Gastrocnemius medialis (tissue), 4 donors: Measurements from ENCODE around the gene NAT9. TPM values are rescaled to one million over a fixed set of nuclear protein-coding genes. Genes with fewer than 3 reads are reported as not detected.

ENCODE experiments used
- ATAC-seq, 2 donors: fragments of 150-250 bp; one replicate each; pipeline ENCODE4 v1.9.1; 2016
- DNase-seq, 2 donors: peaks; one replicate each; pipeline ENCODE4 v3.0.0-alpha.2; 2019
- H3K27ac ChIP-seq, 4 donors: fragments of 200-600 bp; sonication (generic); 1 replicate in 1 of 4; 2 replicates in 3 of 4; pipeline ENCODE4 v1.5.1; 2016 to 2018; ENCODE audit warnings: mild to moderate bottlenecking in 2 of 4, moderate library complexity in 1 of 4
- H3K27me3 ChIP-seq, 3 donors: fragments of 200-600 bp; sonication (generic) in 2 of 3; 1 replicate in 1 of 3; 2 replicates in 2 of 3; pipeline versions ENCODE4 v1.5.1 to v1.6.0; 2016 to 2019; ENCODE audit warnings: mild to moderate bottlenecking in 1 of 3, moderate library complexity in 1 of 3
- H3K36me3 ChIP-seq, 2 donors: fragments of 200-600 bp; sonication (generic) in 1 of 2; one replicate each; pipeline ENCODE4 v1.5.1; 2017 to 2018
- H3K4me1 ChIP-seq, 2 donors: fragments of 200-600 bp; sonication (generic) in 1 of 2; one replicate each; pipeline ENCODE4 v1.5.1; 2016 to 2017; ENCODE audit warnings: mild to moderate bottlenecking in 2 of 2
- H3K4me3 ChIP-seq, 4 donors: fragments of 200-600 bp; sonication (generic) in 3 of 4; 1 replicate in 1 of 4; 2 replicates in 3 of 4; pipeline ENCODE4 v1.5.1; 2016 to 2019; ENCODE audit warnings: mild to moderate bottlenecking in 2 of 4
- H3K9me3 ChIP-seq, 3 donors: fragments of 200-600 bp; sonication (generic) in 2 of 3; 1 replicate in 1 of 3; 2 replicates in 2 of 3; pipeline ENCODE4 v1.5.1; 2016 to 2019
- CTCF ChIP-seq, 5 experiments: fragments of 450-650 bp in 3 of 5; fragments of 200-600 bp in 2 of 5; sonication (generic) in 2 of 5; IDR thresholded peaks in 4 of 5; conservative IDR thresholded peaks in 1 of 5; 1 replicate in 4 of 5; 2 replicates in 1 of 5; pipeline ENCODE4 v1.5.1; 2016 to 2019; ENCODE audit warnings: antibody characterized with exemption in 5 of 5, mild to moderate bottlenecking in 3 of 5, moderate library complexity in 3 of 5
- POLR2A ChIP-seq, 2 donors: fragments of 450-650 bp; IDR thresholded peaks; one replicate each; pipeline ENCODE4 v1.6.1; 2017; ENCODE audit warnings: antibody characterized with exemption in 2 of 2, mild to moderate bottlenecking in 2 of 2, moderate library complexity in 2 of 2
- in situ Hi-C, 4 donors: fragments of 200-750 bp; cut with MboI; loops; one replicate each; pipeline versions ENCODE4 v1.15.0 to v1.8.0; 2017; ENCODE audit warnings: low sequenced_read_pairs in 4 of 4
- intact Hi-C: fragments of 100-400 bp; cut with DNase I; formaldehyde crosslinking; loops from one replicate; pipeline ENCODE4 v1.15.1; 2023; ENCODE audit warnings: low total_unique reads
- total RNA-seq, 4 donors: library from RNA; depleted of rRNA; stranded (reverse); fragments of >200 nt; gene quantifications; one replicate each; pipeline versions ENCODE4 v1.1.0 to v1.2.3, GENCODE V29; 2016

The NAT9 gene
- total RNA-seq, 4 donors from 2014 or later, result 7.7 to 27.4 (median 14.5) TPM

GRCh38 chr17:74801896-74802295 is 25.8 kb upstream of the NAT9 start:
- H3K36me3 ChIP-seq, result peaks cover 0 to 35% of the 10 kb centered on the region in 2 donors
- no peak overlapping the region for H3K27ac ChIP-seq

GRCh38 chr17:74800531-74800930 is 24.4 kb upstream of the NAT9 start:
- no peak for DNase-seq
- intact Hi-C loops, result no loop called here
- Histone ChIP-seq H3K4me3 (no peak overlapping the region), H3K27ac (no peak overlapping the region), H3K27me3 (no peaks in the 10 kb centered on the region), H3K4me1 (no peaks in the 10 kb centered on the region), H3K36me3 (peaks cover 0 to 47% of the 10 kb centered on the region in 2 donors), H3K9me3 (no peaks in the 10 kb centered on the region)
- in situ Hi-C loops, result no loop called here
- no peak for ATAC-seq
- TF ChIP-seq POLR2A (IDR thresholded peaks at IDR 0.05) (no peak), CTCF (IDR thresholded peaks at IDR 0.05 in 4 of 5, conservative IDR thresholded peaks at IDR 0.05 in 1 of 5) (no peak)

More at GRCh38 chr17:74801896-74802295, 25.8 kb upstream of the NAT9 start:
- no peak for DNase-seq
- intact Hi-C loops (no loop called here), in situ Hi-C loops (no loop called here)
- Histone ChIP-seq H3K9me3 (no peaks in the 10 kb centered on the region), H3K27me3 (no peaks in the 10 kb centered on the region), H3K4me1 (no peaks in the 10 kb centered on the region), H3K4me3 (no peak overlapping the region)
- TF ChIP-seq CTCF (IDR thresholded peaks at IDR 0.05 in 4 of 5, conservative IDR thresholded peaks at IDR 0.05 in 1 of 5) (no peak), POLR2A (IDR thresholded peaks at IDR 0.05) (no peak)
- no peak for ATAC-seq

- Histone ChIP-seq H3K36me3 (peaks cover 0 to 59% of the 10 kb centered on the region in 2 donors), H3K9me3 (no peaks in the 10 kb centered on the region), H3K4me1 (no peaks in the 10 kb centered on the region), H3K27ac (no peak overlapping the region), H3K27me3 (no peaks in the 10 kb centered on the region), H3K4me3 (no peak overlapping the region)
- in situ Hi-C loops, result loop anchor here in 3 of 4 donors (10.0 kb wide), 1 partner anchor 66 kb away; no protein-coding TSS in a partner anchor
- DNase-seq, result no peak
- intact Hi-C loops, result no loop called here
- no peak for TF ChIP-seq POLR2A (IDR thresholded peaks at IDR 0.05)
- TF ChIP-seq CTCF (IDR thresholded peaks at IDR 0.05 in 4 of 5, conservative IDR thresholded peaks at IDR 0.05 in 1 of 5), result no peak
- no peak for ATAC-seq
Observed at GRCh38 chr17:74799097-74799496, 23.0 kb upstream of the NAT9 start.

GRCh38 chr17:74798239-74798707 is 22.1 kb upstream of the NAT9 start:
- Histone ChIP-seq H3K4me1 (no peaks in the 10 kb centered on the region), H3K36me3 (peaks cover 0 to 61% of the 10 kb centered on the region in 2 donors), H3K4me3 (no peak overlapping the region), H3K27ac (no peak overlapping the region), H3K27me3 (no peaks in the 10 kb centered on the region), H3K9me3 (no peaks in the 10 kb centered on the region)
- no peak for TF ChIP-seq CTCF (IDR thresholded peaks at IDR 0.05 in 4 of 5, conservative IDR thresholded peaks at IDR 0.05 in 1 of 5)
- ATAC-seq, result no peak
- DNase-seq, result no peak
- intact Hi-C loops (no loop called here), in situ Hi-C loops (loop anchor here in 3 of 4 donors (10.0 kb wide), 1 partner anchor 67 kb away; no protein-coding TSS in a partner anchor)

GRCh38 chr17:74797824-74798223 is 21.7 kb upstream of the NAT9 start:
- H3K4me3 ChIP-seq, result no peak overlapping the region
- TF ChIP-seq POLR2A (IDR thresholded peaks at IDR 0.05) (no peak), CTCF (IDR thresholded peaks at IDR 0.05 in 4 of 5, conservative IDR thresholded peaks at IDR 0.05 in 1 of 5) (no peak)
- H3K9me3 ChIP-seq, result no peaks in the 10 kb centered on the region
- peaks cover 0 to 58% of the 10 kb centered on the region in 2 donors for H3K36me3 ChIP-seq
- no peak for ATAC-seq
- in situ Hi-C loops, result loop anchor here in 3 of 4 donors (10.0 kb wide), 1 partner anchor 67 kb away; no protein-coding TSS in a partner anchor
- H3K27me3 ChIP-seq, result no peaks in the 10 kb centered on the region
- H3K27ac ChIP-seq, result no peak overlapping the region
- intact Hi-C loops, result no loop called here
- no peaks in the 10 kb centered on the region for H3K4me1 ChIP-seq
- DNase-seq, result no peak
